Measurements from ENCODE around the gene RAE1. TPM values are rescaled to one million over a fixed set of nuclear protein-coding genes. Genes with fewer than 3 reads are reported as not detected.
A peak's percentile ranks its signal among the peaks of the same experiment; 100 is the strongest.
"Not testable (repeated sequence)": the region's sequence is repeated elsewhere in the genome, so short reads cannot be mapped to it uniquely, and the experiment has no call there.

RAE1 gene
- total RNA-seq, 4 donors from 2014 or later = 15.8 to 35.8 (median 20.6) TPM

GRCh38 chr20:57341663-57342062 lies 9.4 kb upstream of the RAE1 start:
- H3K27ac ChIP-seq = no peak overlapping the region
- peaks cover 0 to 5% (median 0%) of the 10 kb centered on the region in 3 donors for H3K27me3 ChIP-seq
- TF ChIP-seq POLR2A (IDR thresholded peaks at IDR 0.05) (no peak), CTCF (IDR thresholded peaks at IDR 0.05 in 4 of 5, conservative IDR thresholded peaks at IDR 0.05 in 1 of 5) (no peak)
- no peak overlapping the region for H3K4me3 ChIP-seq
- intact Hi-C loops (cut with DNase I; ENCODE audit: low total_unique reads) = loop anchor here (1.0 kb wide), 1 partner anchor 252 kb away; no protein-coding TSS in a partner anchor
- H3K4me1 ChIP-seq = no peaks in the 10 kb centered on the region
- ATAC-seq (no peak), DNase-seq (no peak)
- H3K36me3 ChIP-seq = no peaks in the 10 kb centered on the region
- in situ Hi-C loops (cut with MboI; ENCODE audit: low sequenced_read_pairs in 4 of 4) = loop anchor here (10.0 to 25.0 kb wide), 4 partner anchors 247 to 779 kb away; no protein-coding TSS in a partner anchor
- H3K9me3 ChIP-seq = no peaks in the 10 kb centered on the region

- Histone ChIP-seq H3K9me3 (no peaks in the 10 kb centered on the region), H3K4me1 (no peaks in the 10 kb centered on the region), H3K36me3 (no peaks in the 10 kb centered on the region), H3K27ac (no peak overlapping the region), H3K4me3 (no peak overlapping the region), H3K27me3 (peaks cover 0 to 4% (median 0%) of the 10 kb centered on the region in 3 donors)
- no peak for TF ChIP-seq CTCF (IDR thresholded peaks at IDR 0.05 in 4 of 5, conservative IDR thresholded peaks at IDR 0.05 in 1 of 5)
- no peak for TF ChIP-seq POLR2A (IDR thresholded peaks at IDR 0.05)
- in situ Hi-C loops (cut with MboI; ENCODE audit: low sequenced_read_pairs in 4 of 4) = loop anchor here (10.0 to 25.0 kb wide), 4 partner anchors 248 to 781 kb away; no protein-coding TSS in a partner anchor
- DNase-seq (no peak), ATAC-seq (no peak)
- intact Hi-C loops (cut with DNase I; ENCODE audit: low total_unique reads) = loop anchor here (1.0 kb wide), 1 partner anchor 254 kb away; no protein-coding TSS in a partner anchor
Observed at GRCh38 chr20:57342829-57343228, 8.2 kb upstream of the RAE1 start.

- H3K4me1 ChIP-seq = no peaks in the 10 kb centered on the region
- DNase-seq (peak; percentile 20 to 43), ATAC-seq (peak in 1 of 2 donors; percentile 45)
- TF ChIP-seq CTCF (IDR thresholded peaks at IDR 0.05 in 4 of 5, conservative IDR thresholded peaks at IDR 0.05 in 1 of 5) = peak; percentile 36 to 69 (median 49)
- TF ChIP-seq POLR2A (IDR thresholded peaks at IDR 0.05) = no peak
- H3K36me3 ChIP-seq = no peaks in the 10 kb centered on the region
- in situ Hi-C loops (cut with MboI; ENCODE audit: low sequenced_read_pairs in 4 of 4) = loop anchor here (10.0 to 25.0 kb wide), 4 partner anchors 252 to 784 kb away; no protein-coding TSS in a partner anchor
- intact Hi-C loops (cut with DNase I; ENCODE audit: low total_unique reads) = loop anchor here (1.0 kb wide), 1 partner anchor 254 kb away; no protein-coding TSS in a partner anchor
- H3K4me3 ChIP-seq = no peak overlapping the region
- no peaks in the 10 kb centered on the region for H3K27me3 ChIP-seq
- H3K27ac ChIP-seq = no peak overlapping the region
- H3K9me3 ChIP-seq = no peaks in the 10 kb centered on the region
Observed at GRCh38 chr20:57346477-57346876, 4.6 kb upstream of the RAE1 start.

GRCh38 chr20:57347393-57347792 lies 3.7 kb upstream of the RAE1 start:
- DNase-seq (no peak), ATAC-seq (no peak)
- in situ Hi-C loops (cut with MboI; ENCODE audit: low sequenced_read_pairs in 4 of 4) = loop anchor here (10.0 to 25.0 kb wide), 4 partner anchors 253 to 785 kb away; no protein-coding TSS in a partner anchor
- Histone ChIP-seq H3K9me3 (no peaks in the 10 kb centered on the region), H3K36me3 (no peaks in the 10 kb centered on the region), H3K27me3 (no peaks in the 10 kb centered on the region), H3K4me1 (peaks cover 6 to 8% of the 10 kb centered on the region in 2 donors), H3K27ac (no peak overlapping the region), H3K4me3 (no peak overlapping the region)
- TF ChIP-seq CTCF (IDR thresholded peaks at IDR 0.05 in 4 of 5, conservative IDR thresholded peaks at IDR 0.05 in 1 of 5) = no peak
- TF ChIP-seq POLR2A (IDR thresholded peaks at IDR 0.05) = no peak
- intact Hi-C loops (cut with DNase I; ENCODE audit: low total_unique reads) = no loop called here

GRCh38 chr20:57348200-57348921 lies 2.7 kb upstream of the RAE1 start:
- in situ Hi-C loops (cut with MboI; ENCODE audit: low sequenced_read_pairs in 4 of 4) = loop anchor here (10.0 to 25.0 kb wide), 4 partner anchors 254 to 786 kb away; no protein-coding TSS in a partner anchor
- DNase-seq; H3K4me3 ChIP-seq; ATAC-seq; intact Hi-C loops (cut with DNase I; ENCODE audit: low total_unique reads); H3K4me1 ChIP-seq; H3K36me3 ChIP-seq; H3K27ac ChIP-seq; H3K27me3 ChIP-seq; H3K9me3 ChIP-seq: not testable (repeated sequence)

GRCh38 chr20:57348922-57349574 lies 2.0 kb upstream of the RAE1 start:
- ATAC-seq; DNase-seq; H3K9me3 ChIP-seq; H3K27ac ChIP-seq; H3K36me3 ChIP-seq; intact Hi-C loops (cut with DNase I; ENCODE audit: low total_unique reads); H3K27me3 ChIP-seq; H3K4me1 ChIP-seq; H3K4me3 ChIP-seq: not testable (repeated sequence)
- in situ Hi-C loops (cut with MboI; ENCODE audit: low sequenced_read_pairs in 4 of 4) = loop anchor here (10.0 to 25.0 kb wide), 4 partner anchors 254 to 787 kb away; no protein-coding TSS in a partner anchor
